CD8-positive, alpha-beta memory T cell (primary cell): ENCODE data around the gene MCF2L. TPM values are rescaled to one million over a fixed set of nuclear protein-coding genes. Genes with fewer than 3 reads are reported as not detected.

Source experiments
- CTCF ChIA-PET: fragments of 350-600 bp; sonication (Branson Sonifier 250); formaldehyde crosslinking; loops from one replicate; lab custom pipeline; 2021; ENCODE audit warnings: antibody characterized with exemption; lab: Charles Lee
- POLR2A ChIA-PET: fragments of 350-600 bp; sonication (Branson Sonifier 250); formaldehyde crosslinking; loops from one replicate; lab custom pipeline; 2021; ENCODE audit warnings: antibody characterized with exemption; lab: Charles Lee
- DNase-seq, 5 donors: peaks; one replicate each; pipeline versions ENCODE4 v3.0.0 to v3.0.0-alpha.2; 2020 to 2022; ENCODE audit warnings: mixed read lengths in 1 of 5
- H3K27ac ChIP-seq: one replicate; pipeline ENCODE4 v1.7.0; 2013; ENCODE audit warnings: low read depth, mild to moderate bottlenecking, low read length, moderate library complexity
- H3K27me3 ChIP-seq: 2 replicates; pipeline ENCODE4 v1.7.0; 2013; ENCODE audit warnings: low read length, mild to moderate bottlenecking; ENCODE audit not compliant: insufficient read depth, poor library complexity, severe bottlenecking
- H3K36me3 ChIP-seq: 2 replicates; pipeline ENCODE4 v1.7.0; 2013; ENCODE audit warnings: mild to moderate bottlenecking, low read length, moderate library complexity; ENCODE audit not compliant: insufficient read depth
- H3K4me1 ChIP-seq: 2 replicates; pipeline ENCODE4 v1.7.0; 2013; ENCODE audit warnings: mild to moderate bottlenecking, low read length, moderate library complexity; ENCODE audit not compliant: insufficient read depth
- H3K4me3 ChIP-seq: 2 replicates; pipeline ENCODE4 v1.7.0; 2013; ENCODE audit warnings: mild to moderate bottlenecking, low read length
- H3K9me3 ChIP-seq: 2 replicates; pipeline ENCODE4 v1.7.0; 2013; ENCODE audit warnings: mild to moderate bottlenecking, low read length
- H3K27ac Mint-ChIP-seq, 8 donors: one replicate each; pipeline ENCODE4 v1.8.0; 2020 to 2021; ENCODE audit warnings: mixed read lengths in 8 of 8, mild to moderate bottlenecking in 6 of 8, inconsistent platforms in 3 of 8, moderate library complexity in 3 of 8
- H3K27me3 Mint-ChIP-seq, 2 donors: one replicate each; pipeline ENCODE4 v1.8.0; 2020 to 2021; ENCODE audit warnings: mixed read lengths in 2 of 2, mild to moderate bottlenecking in 1 of 2, moderate library complexity in 1 of 2
- H3K36me3 Mint-ChIP-seq, 3 donors: one replicate each; pipeline ENCODE4 v1.8.0; 2020 to 2021; ENCODE audit warnings: mixed read lengths in 3 of 3, inconsistent platforms in 1 of 3, mild to moderate bottlenecking in 1 of 3
- H3K4me1 Mint-ChIP-seq, 3 donors: one replicate each; pipeline ENCODE4 v1.8.0; 2020 to 2021; ENCODE audit warnings: mixed read lengths in 3 of 3, inconsistent platforms in 1 of 3, mild to moderate bottlenecking in 1 of 3
- H3K4me3 Mint-ChIP-seq, 7 donors: one replicate each; pipeline ENCODE4 v1.8.0; 2020 to 2021; ENCODE audit warnings: mixed read lengths in 7 of 7, mild to moderate bottlenecking in 6 of 7, moderate library complexity in 4 of 7, inconsistent platforms in 2 of 7
- H3K9me3 Mint-ChIP-seq, 5 donors: one replicate each; pipeline ENCODE4 v1.8.0; 2020 to 2022; ENCODE audit warnings: mixed read lengths in 5 of 5, mild to moderate bottlenecking in 3 of 5, moderate library complexity in 2 of 5, inconsistent platforms in 1 of 5
- polyA plus RNA-seq: library from polyadenylated mRNA; unstranded; fragments of 300-500 nt; fragmentation: Illumina TruSeq; gene quantifications from one replicate; pipeline ENCODE4 v1.2.3, GENCODE V29; 2021
- total RNA-seq, 2 experiments: library from RNA; stranded (reverse); gene quantifications; one replicate each; pipeline ENCODE4 v1.2.3, GENCODE V29; 2021

The MCF2L gene
- total and polyA plus RNA-seq, 3 experiments from 2014 or later = 2.5 to 9.6 (median 9.1) TPM

GRCh38 chr13:112975401-112975939 lies 6.5 kb downstream of the MCF2L start:
- no peaks in the 10 kb centered on the region for H3K27me3 Mint-ChIP-seq
- H3K4me3 Mint-ChIP-seq = no peak overlapping the region
- no peaks in the 10 kb centered on the region for H3K27me3 ChIP-seq
- CTCF ChIA-PET = no interaction called here
- H3K36me3 Mint-ChIP-seq = peaks cover 0 to 20% (median 6%) of the 10 kb centered on the region in 3 donors
- no peak overlapping the region for H3K27ac ChIP-seq
- peaks cover 1 to 18% (median 11%) of the 10 kb centered on the region in 3 donors for H3K4me1 Mint-ChIP-seq
- no peaks in the 10 kb centered on the region for H3K9me3 ChIP-seq
- no peak for DNase-seq
- H3K9me3 Mint-ChIP-seq = no peaks in the 10 kb centered on the region
- H3K27ac Mint-ChIP-seq = no peak overlapping the region
- H3K4me3 ChIP-seq = no peak overlapping the region
- peaks cover 3% of the 10 kb centered on the region for H3K4me1 ChIP-seq
- POLR2A ChIA-PET = no interaction called here
- no peaks in the 10 kb centered on the region for H3K36me3 ChIP-seq

GRCh38 chr13:112976526-112976925 lies 7.5 kb downstream of the MCF2L start:
- ChIA-PET CTCF (no interaction called here), POLR2A (no interaction called here)
- H3K4me3 ChIP-seq = no peak overlapping the region
- Mint-ChIP-seq H3K36me3 (peaks cover 0 to 20% (median 6%) of the 10 kb centered on the region in 3 donors), H3K4me3 (no peak overlapping the region), H3K9me3 (no peaks in the 10 kb centered on the region), H3K27ac (no peak overlapping the region), H3K4me1 (peaks cover 0 to 11% (median 9%) of the 10 kb centered on the region in 3 donors), H3K27me3 (no peaks in the 10 kb centered on the region)
- DNase-seq = no peak
- no peaks in the 10 kb centered on the region for H3K4me1 ChIP-seq
- H3K36me3 ChIP-seq = no peaks in the 10 kb centered on the region
- H3K27ac ChIP-seq = no peak overlapping the region
- H3K9me3 ChIP-seq = no peaks in the 10 kb centered on the region
- H3K27me3 ChIP-seq = no peaks in the 10 kb centered on the region

- H3K4me1 Mint-ChIP-seq = peaks cover 0 to 6% (median 5%) of the 10 kb centered on the region in 3 donors
- ChIA-PET POLR2A (no interaction called here), CTCF (no interaction called here)
- no peaks in the 10 kb centered on the region for H3K9me3 Mint-ChIP-seq
- H3K4me3 Mint-ChIP-seq = no peak overlapping the region
- H3K27ac ChIP-seq = no peak overlapping the region
- DNase-seq = no peak
- H3K4me1 ChIP-seq = no peaks in the 10 kb centered on the region
- H3K36me3 Mint-ChIP-seq = peaks cover 0 to 20% (median 6%) of the 10 kb centered on the region in 3 donors
- peaks cover 0 to 2% of the 10 kb centered on the region in 2 donors for H3K27me3 Mint-ChIP-seq
- no peak overlapping the region for H3K27ac Mint-ChIP-seq
- H3K4me3 ChIP-seq = no peak overlapping the region
- no peaks in the 10 kb centered on the region for H3K36me3 ChIP-seq
- H3K27me3 ChIP-seq = no peaks in the 10 kb centered on the region
- H3K9me3 ChIP-seq = no peaks in the 10 kb centered on the region
Measured at GRCh38 chr13:112977091-112977490, 8.1 kb downstream of the MCF2L start.

GRCh38 chr13:112977525-112977924 lies 8.5 kb downstream of the MCF2L start:
- Histone ChIP-seq H3K36me3 (no peaks in the 10 kb centered on the region), H3K4me1 (no peaks in the 10 kb centered on the region)

GRCh38 chr13:112978561-112979405 lies 9.8 kb downstream of the MCF2L start:
- Histone ChIP-seq H3K4me3 (no peak overlapping the region), H3K36me3 (no peaks in the 10 kb centered on the region), H3K27me3 (no peaks in the 10 kb centered on the region), H3K9me3 (no peaks in the 10 kb centered on the region), H3K4me1 (no peaks in the 10 kb centered on the region), H3K27ac (no peak overlapping the region)
- no peak for DNase-seq
- H3K36me3 Mint-ChIP-seq = peaks cover 0 to 19% (median 6%) of the 10 kb centered on the region in 3 donors
- no peaks in the 10 kb centered on the region for H3K9me3 Mint-ChIP-seq
- ChIA-PET POLR2A (no interaction called here), CTCF (no interaction called here)
- H3K27ac Mint-ChIP-seq = no peak overlapping the region
- H3K4me1 Mint-ChIP-seq = peaks cover 0 to 3% (median 0%) of the 10 kb centered on the region in 3 donors
- H3K27me3 Mint-ChIP-seq = peaks cover 0 to 2% of the 10 kb centered on the region in 2 donors
- no peak overlapping the region for H3K4me3 Mint-ChIP-seq

More at GRCh38 chr13:112977525-112977924, 8.5 kb downstream of the MCF2L start:
- no peak overlapping the region for H3K27ac ChIP-seq
- ChIA-PET CTCF (no interaction called here), POLR2A (no interaction called here)
- Mint-ChIP-seq H3K4me1 (peaks cover 0 to 6% (median 1%) of the 10 kb centered on the region in 3 donors), H3K27ac (no peak overlapping the region), H3K27me3 (peaks cover 0 to 2% of the 10 kb centered on the region in 2 donors), H3K9me3 (no peaks in the 10 kb centered on the region), H3K4me3 (no peak overlapping the region), H3K36me3 (peaks cover 0 to 20% (median 6%) of the 10 kb centered on the region in 3 donors)
- no peak overlapping the region for H3K4me3 ChIP-seq
- H3K27me3 ChIP-seq = no peaks in the 10 kb centered on the region
- no peak for DNase-seq
- no peaks in the 10 kb centered on the region for H3K9me3 ChIP-seq

- Mint-ChIP-seq H3K4me3 (no peak overlapping the region), H3K4me1 (peaks cover 0 to 3% (median 0%) of the 10 kb centered on the region in 3 donors), H3K9me3 (no peaks in the 10 kb centered on the region), H3K36me3 (peaks cover 0 to 16% (median 4%) of the 10 kb centered on the region in 3 donors), H3K27ac (no peak overlapping the region), H3K27me3 (peaks cover 0 to 2% of the 10 kb centered on the region in 2 donors)
- Histone ChIP-seq H3K4me1 (no peaks in the 10 kb centered on the region), H3K27me3 (no peaks in the 10 kb centered on the region), H3K9me3 (no peaks in the 10 kb centered on the region), H3K27ac (no peak overlapping the region), H3K4me3 (no peak overlapping the region), H3K36me3 (no peaks in the 10 kb centered on the region)
- DNase-seq = no peak
- ChIA-PET POLR2A (no interaction called here), CTCF (no interaction called here)
Measured at GRCh38 chr13:112979406-112979902, 10.4 kb downstream of the MCF2L start.

GRCh38 chr13:112980434-112980833 lies 11.4 kb downstream of the MCF2L start:
- Histone ChIP-seq H3K4me3 (no peak overlapping the region), H3K4me1 (no peaks in the 10 kb centered on the region), H3K27ac (no peak overlapping the region), H3K9me3 (no peaks in the 10 kb centered on the region), H3K36me3 (no peaks in the 10 kb centered on the region), H3K27me3 (no peaks in the 10 kb centered on the region)
- Mint-ChIP-seq H3K9me3 (no peaks in the 10 kb centered on the region), H3K27me3 (peaks cover 0 to 2% of the 10 kb centered on the region in 2 donors), H3K27ac (no peak overlapping the region), H3K4me1 (peaks cover 0 to 3% (median 0%) of the 10 kb centered on the region in 3 donors), H3K36me3 (peaks cover 0 to 16% (median 4%) of the 10 kb centered on the region in 3 donors), H3K4me3 (no peak overlapping the region)
- ChIA-PET CTCF (no interaction called here), POLR2A (no interaction called here)
- no peak for DNase-seq

- H3K27me3 ChIP-seq = no peaks in the 10 kb centered on the region
- Mint-ChIP-seq H3K27me3 (peaks cover 0 to 2% of the 10 kb centered on the region in 2 donors), H3K36me3 (peaks cover 0 to 12% (median 4%) of the 10 kb centered on the region in 3 donors), H3K4me1 (peaks cover 0 to 3% (median 0%) of the 10 kb centered on the region in 3 donors), H3K9me3 (no peaks in the 10 kb centered on the region), H3K4me3 (no peak overlapping the region), H3K27ac (peak overlapping the region in 1 of 8 donors; percentile 40)
- no peaks in the 10 kb centered on the region for H3K9me3 ChIP-seq
- H3K4me3 ChIP-seq = no peak overlapping the region
- no peaks in the 10 kb centered on the region for H3K36me3 ChIP-seq
- no peaks in the 10 kb centered on the region for H3K4me1 ChIP-seq
- DNase-seq = no peak
- ChIA-PET POLR2A (no interaction called here), CTCF (no interaction called here)
- H3K27ac ChIP-seq = no peak overlapping the region
Measured at GRCh38 chr13:112981451-112981850, 12.4 kb downstream of the MCF2L start.
